Hematopoietic multipotent progenitor cell treated with erythropoietin and hydrocortisone succinate and interleukin-3 and kit ligand, for 15 days (in vitro differentiated cells): Measurements from ENCODE around the gene SPATA6.

Experiments used
- DNase-seq: peaks from one replicate; pipeline ENCODE4 v3.0.0-alpha.2; 2015; ENCODE audit warnings: low spot score

The SPATA6 gene

GRCh38 chr1:48251821-48252220 is 220.2 kb downstream of the SPATA6 start:
- DNase-seq = no peak

DNA sequence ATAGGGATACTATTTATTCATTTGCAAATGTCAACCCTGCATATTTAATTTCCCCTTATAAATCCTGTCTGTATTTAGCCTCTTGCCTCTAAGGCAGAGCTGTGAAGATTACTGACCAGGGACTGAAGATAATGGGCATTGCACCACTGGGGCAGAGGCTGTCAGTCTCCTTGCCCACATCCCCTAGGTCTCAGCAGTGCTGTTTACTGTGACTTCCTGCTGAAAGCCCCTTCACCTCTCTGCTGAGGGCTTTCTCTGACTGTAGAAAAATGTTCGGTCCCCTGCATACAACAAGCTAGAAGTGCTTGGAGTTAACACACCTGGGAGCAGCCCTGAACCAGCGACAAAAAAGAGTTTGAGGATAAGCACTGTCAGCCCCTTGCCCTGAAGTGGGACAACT is 220.7 kb downstream of the SPATA6 start:
- DNase-seq = no peak

DNA sequence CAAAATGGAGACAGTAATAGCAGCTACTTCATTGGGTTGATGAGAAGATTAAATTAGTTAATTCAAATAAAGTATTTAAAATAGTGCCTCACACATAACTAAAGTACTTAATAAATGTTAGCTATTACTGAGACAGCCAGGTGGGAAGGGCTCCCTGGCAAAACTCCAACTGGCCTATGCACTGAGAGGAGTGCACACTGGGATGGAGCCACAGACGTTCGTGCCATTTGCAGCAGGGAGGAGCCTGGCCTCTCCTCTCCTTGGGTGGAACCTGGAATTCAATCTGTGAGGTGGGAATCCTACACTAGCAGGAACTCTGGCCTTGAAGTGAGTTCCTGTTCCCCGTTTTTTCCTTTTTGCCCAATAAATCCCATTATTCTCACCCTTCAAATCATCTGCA is 221.4 kb downstream of the SPATA6 start:
- no peak for DNase-seq

DNA sequence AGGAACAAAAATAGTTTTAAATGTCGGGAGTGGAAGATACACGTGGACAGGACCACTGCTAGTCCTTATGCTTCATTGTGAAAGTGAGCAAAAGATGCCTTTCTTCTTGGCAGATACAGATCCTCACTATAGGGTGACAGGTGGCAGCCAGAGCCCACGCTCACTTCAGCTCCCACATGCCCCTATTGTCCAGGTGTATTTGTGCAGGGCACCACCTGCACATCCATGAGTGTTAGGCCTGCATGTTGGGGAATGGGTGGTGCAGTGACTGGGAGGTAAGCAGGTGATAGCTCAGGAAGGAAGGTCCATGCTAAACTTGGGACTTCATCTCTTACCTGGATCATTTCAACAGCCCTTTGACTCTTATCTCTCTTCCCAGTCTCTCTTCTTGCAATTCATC is 222.1 kb downstream of the SPATA6 start:
- DNase-seq = no peak

DNA sequence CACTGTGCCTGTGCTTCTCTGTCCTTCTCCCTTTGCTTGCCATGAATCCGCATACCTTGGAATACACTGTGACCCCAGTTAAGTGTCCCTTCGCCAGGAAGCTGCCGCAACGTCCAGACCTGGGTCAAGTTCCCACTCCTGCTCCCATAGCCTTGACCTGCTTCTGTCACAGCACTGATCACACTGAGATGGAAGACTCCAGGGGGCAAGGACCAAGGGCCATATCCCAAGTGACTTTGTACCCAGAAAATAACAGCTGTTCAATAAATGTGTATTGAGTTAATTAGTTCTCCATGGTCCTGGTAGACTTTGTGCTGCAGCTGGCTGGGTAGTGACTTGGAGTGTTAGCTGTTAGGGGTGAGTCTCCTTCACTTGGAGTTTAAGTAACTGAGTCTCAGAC is 223.6 kb downstream of the SPATA6 start:
- no peak for DNase-seq

GRCh38 chr1:48246727-48247126 is 225.3 kb downstream of the SPATA6 start:
- no peak for DNase-seq
